Mesenchymal stem cell (in vitro differentiated cells and primary cell): ENCODE data around the gene SP2.
A peak's percentile ranks its signal among the peaks of the same experiment; 100 is the strongest.

Experiments
- DNase-seq: peaks from one replicate; pipeline ENCODE4 v3.0.0-alpha.2; 2013
- H2AFZ ChIP-seq: one replicate; pipeline ENCODE4 v1.6.1; 2013; ENCODE audit warnings: low read depth, mild to moderate bottlenecking, control low read depth, inconsistent platforms, low read length, moderate library complexity
- H2AK5ac ChIP-seq: 2 replicates; pipeline ENCODE4 v1.6.1; 2013; ENCODE audit warnings: low read length, moderate library complexity, mild to moderate bottlenecking, inconsistent platforms; ENCODE audit not compliant: severe bottlenecking
- H2BK120ac ChIP-seq: one replicate; pipeline ENCODE4 v1.6.1; 2013; ENCODE audit warnings: low read depth, mild to moderate bottlenecking, inconsistent platforms, low read length, moderate library complexity
- H2BK12ac ChIP-seq, 2 experiments: one replicate each; pipeline ENCODE4 v1.6.1; 2013; ENCODE audit warnings: inconsistent platforms in 2 of 2, low read length in 2 of 2, mild to moderate bottlenecking in 2 of 2, moderate library complexity in 2 of 2, control low read depth in 1 of 2
- H2BK15ac ChIP-seq: one replicate; pipeline ENCODE4 v1.6.1; 2013; ENCODE audit warnings: mild to moderate bottlenecking, low read depth, inconsistent platforms; ENCODE audit not compliant: poor library complexity, severe bottlenecking
- H2BK5ac ChIP-seq: 2 replicates; pipeline ENCODE4 v1.6.1; 2013; ENCODE audit warnings: low read depth, mild to moderate bottlenecking, low read length, control low read depth, inconsistent platforms; ENCODE audit not compliant: poor library complexity, severe bottlenecking
- H3K14ac ChIP-seq, 2 experiments: one replicate each; pipeline ENCODE4 v1.6.1; 2013; ENCODE audit warnings: inconsistent platforms in 2 of 2, low read length in 2 of 2, control low read depth in 1 of 2, mild to moderate bottlenecking in 1 of 2, moderate library complexity in 1 of 2
- H3K18ac ChIP-seq, 2 experiments: one replicate each; pipeline ENCODE4 v1.6.1; 2013; ENCODE audit warnings: inconsistent platforms in 2 of 2, low read length in 2 of 2, control low read depth in 1 of 2, low read depth in 1 of 2, mild to moderate bottlenecking in 1 of 2
- H3K23ac ChIP-seq, 2 experiments: one replicate each; pipeline ENCODE4 v1.6.1; 2013; ENCODE audit warnings: inconsistent platforms in 2 of 2, low read length in 2 of 2, mild to moderate bottlenecking in 2 of 2, moderate library complexity in 2 of 2, control low read depth in 1 of 2
- H3K27ac ChIP-seq: 2 replicates; pipeline ENCODE4 v1.5.1; 2013; ENCODE audit warnings: mild to moderate bottlenecking, moderate library complexity, low read length, control low read depth, inconsistent platforms; ENCODE audit not compliant: poor library complexity, severe bottlenecking
- H3K27me3 ChIP-seq, 2 experiments: 2 replicates each; pipeline versions ENCODE4 v1.6.1 to v1.7.0; 2013; ENCODE audit warnings: low read length in 2 of 2, mild to moderate bottlenecking in 2 of 2, moderate library complexity in 2 of 2, control low read depth in 1 of 2, inconsistent platforms in 1 of 2; ENCODE audit not compliant: control insufficient read depth in 1 of 2, insufficient read depth in 1 of 2
- H3K36me3 ChIP-seq, 2 experiments: 2 replicates each; pipeline versions ENCODE4 v1.6.1 to v1.7.0; 2013; ENCODE audit warnings: low read length in 2 of 2, control low read depth in 1 of 2, inconsistent platforms in 1 of 2, low read depth in 1 of 2, mild to moderate bottlenecking in 1 of 2; ENCODE audit not compliant: insufficient read depth in 2 of 2, control insufficient read depth in 1 of 2
- H3K4ac ChIP-seq, 2 experiments: one replicate each; pipeline ENCODE4 v1.6.1; 2013; ENCODE audit warnings: inconsistent platforms in 2 of 2, low read length in 2 of 2, mild to moderate bottlenecking in 2 of 2, moderate library complexity in 2 of 2, control low read depth in 1 of 2, low read depth in 1 of 2
- H3K4me1 ChIP-seq: 2 replicates; pipeline ENCODE4 v1.6.1; 2013; ENCODE audit warnings: low read depth, low read length, control low read depth; ENCODE audit not compliant: control insufficient read depth, insufficient read depth
- H3K4me2 ChIP-seq: 2 replicates; pipeline ENCODE4 v1.6.1; 2013; ENCODE audit warnings: low read length, mild to moderate bottlenecking, inconsistent platforms; ENCODE audit not compliant: poor library complexity, severe bottlenecking
- H3K4me3 ChIP-seq, 2 experiments: 2 replicates each; pipeline versions ENCODE4 v1.5.1 to v1.7.0; 2013; ENCODE audit warnings: low read length in 2 of 2, mild to moderate bottlenecking in 2 of 2, control low read depth in 1 of 2, low read depth in 1 of 2; ENCODE audit not compliant: insufficient read depth in 1 of 2
- H3K79me1 ChIP-seq: replicated peaks from 2 replicates; pipeline ENCODE4 v1.6.1; 2013; ENCODE audit warnings: mild to moderate bottlenecking, control low read depth, low read length, inconsistent platforms; ENCODE audit not compliant: poor library complexity, severe bottlenecking
- H3K9ac ChIP-seq: 2 replicates; pipeline ENCODE4 v1.7.0; 2013; ENCODE audit warnings: mild to moderate bottlenecking, low read length, moderate library complexity
- H3K9me3 ChIP-seq: 2 replicates; pipeline ENCODE4 v1.7.0; 2013; ENCODE audit warnings: mild to moderate bottlenecking, low read length; ENCODE audit not compliant: control insufficient read depth
- H4K8ac ChIP-seq: one replicate; pipeline ENCODE4 v1.6.1; 2013; ENCODE audit warnings: inconsistent platforms, mild to moderate bottlenecking, low read length, moderate library complexity
- H4K91ac ChIP-seq: one replicate; pipeline ENCODE4 v1.6.1; 2013; ENCODE audit warnings: mild to moderate bottlenecking, low read length, inconsistent platforms
- WGBS: methylation state at CpG from one replicate; pipeline ENCODE4 v1.1.7; 2013; ENCODE audit warnings: mixed read lengths; 5-methylcytosine and 5-hydroxymethylcytosine counted together

The SP2 gene

GRCh38 chr17:47964856-47965255, 68.8 kb downstream of the SP2 start:
- Histone ChIP-seq H3K4me2 (no peak overlapping the region), H2AK5ac (no peak overlapping the region), H2BK12ac (no peak overlapping the region), H3K36me3 (no peaks in the 10 kb centered on the region), H3K4me1 (peaks cover 7% of the 10 kb centered on the region), H3K27me3 (peaks cover 7 to 9% of the 10 kb centered on the region in 2 experiments), H4K8ac (no peak overlapping the region), H3K4ac (no peak overlapping the region), H3K14ac (no peak overlapping the region), H3K9me3 (no peaks in the 10 kb centered on the region), H2AFZ (no peak overlapping the region), H2BK120ac (no peak overlapping the region), H4K91ac (no peak overlapping the region), H3K27ac (no peak overlapping the region), H3K9ac (no peak overlapping the region), H3K18ac (no peak overlapping the region), H2BK5ac (no peak overlapping the region), H3K23ac (no peak overlapping the region), H3K4me3 (no peak overlapping the region), H2BK15ac (no peak overlapping the region), H3K79me1 (no peaks in the 10 kb centered on the region)
- DNase-seq: no peak
- WGBS: 96% methylated on average over 4 of the region's 5 CpGs

GRCh38 chr17:47966079-47966519, 70.1 kb downstream of the SP2 start:
- Histone ChIP-seq H3K36me3 (no peaks in the 10 kb centered on the region), H2AK5ac (no peak overlapping the region), H4K8ac (no peak overlapping the region), H3K27ac (no peak overlapping the region), H3K4me2 (no peak overlapping the region), H3K9ac (peak overlapping the region; percentile 32), H3K18ac (no peak overlapping the region), H3K23ac (no peak overlapping the region), H3K27me3 (peaks cover 3 to 5% of the 10 kb centered on the region in 2 experiments), H2BK15ac (no peak overlapping the region), H4K91ac (no peak overlapping the region), H3K9me3 (no peaks in the 10 kb centered on the region), H2AFZ (no peak overlapping the region), H3K79me1 (no peaks in the 10 kb centered on the region), H3K4me1 (peaks cover 7% of the 10 kb centered on the region), H3K4ac (no peak overlapping the region), H2BK120ac (no peak overlapping the region), H3K4me3 (no peak overlapping the region), H3K14ac (no peak overlapping the region), H2BK12ac (no peak overlapping the region), H2BK5ac (no peak overlapping the region)
- no CpG with 5 or more reads among the region's 1 CpG for WGBS
- DNase-seq: no peak

DNA sequence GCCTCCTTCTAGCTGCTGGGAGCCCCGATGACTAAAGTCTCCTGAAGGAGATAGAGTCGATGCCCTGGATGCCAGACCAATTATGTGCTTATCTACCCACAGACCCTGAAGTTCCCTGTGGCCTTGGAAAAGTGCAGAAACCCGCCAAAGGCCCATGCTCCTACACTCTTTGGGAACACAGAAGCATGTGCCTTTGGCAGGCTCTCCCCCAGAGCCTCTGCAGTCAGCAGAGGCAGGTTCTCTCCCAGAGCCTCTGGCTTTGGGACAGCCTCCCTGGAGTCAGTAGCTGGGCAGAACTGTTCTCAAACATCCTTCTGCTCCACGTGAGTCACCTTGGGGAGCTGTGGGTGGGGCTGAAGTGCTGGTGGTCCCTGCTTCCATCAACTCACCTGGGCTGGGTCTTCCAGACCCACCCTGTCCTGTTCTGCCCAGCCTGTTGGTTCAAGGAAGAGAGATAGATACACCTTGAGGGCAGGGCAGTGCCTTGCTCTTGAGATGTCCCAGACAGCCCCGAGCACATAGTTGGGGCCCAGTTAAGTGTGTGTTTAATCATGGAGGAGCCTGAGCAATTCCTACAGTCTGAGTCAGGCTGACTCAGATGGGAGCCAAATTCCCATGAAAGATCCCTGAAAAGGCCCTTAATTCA, 71.7 kb downstream of the SP2 start:
- no peaks in the 10 kb centered on the region for H3K27me3 ChIP-seq

GRCh38 chr17:47968836-47969235, 72.8 kb downstream of the SP2 start:
- Histone ChIP-seq H3K4me2 (no peak overlapping the region), H2AFZ (no peak overlapping the region), H4K91ac (no peak overlapping the region), H3K4me1 (peaks cover 12% of the 10 kb centered on the region), H2AK5ac (no peak overlapping the region), H3K14ac (no peak overlapping the region), H3K23ac (no peak overlapping the region), H3K18ac (no peak overlapping the region), H3K9ac (no peak overlapping the region), H3K27me3 (no peaks in the 10 kb centered on the region), H3K9me3 (no peaks in the 10 kb centered on the region), H2BK12ac (peak overlapping the region in 1 of 2 experiments; percentile 22), H3K4ac (no peak overlapping the region), H3K27ac (no peak overlapping the region), H3K79me1 (peaks cover 9% of the 10 kb centered on the region), H2BK120ac (no peak overlapping the region), H4K8ac (no peak overlapping the region), H3K36me3 (peaks cover 0 to 10% of the 10 kb centered on the region in 2 experiments), H3K4me3 (no peak overlapping the region), H2BK15ac (peak overlapping the region; percentile 30), H2BK5ac (no peak overlapping the region)
- peak; percentile 37 for DNase-seq
- 87% methylated on average over 5 of the region's 5 CpGs for WGBS

More for the DNA sequence above, 71.7 kb downstream of the SP2 start:
- Histone ChIP-seq H3K4me3 (peak overlapping the region in 1 of 2 experiments; percentile 49), H3K79me1 (peaks cover 7% of the 10 kb centered on the region), H3K14ac (no peak overlapping the region), H3K18ac (peak overlapping the region in 1 of 2 experiments; percentile 61), H4K8ac (peak overlapping the region; percentile 73), H3K9ac (peak overlapping the region; percentile 26), H4K91ac (peak overlapping the region; percentile 83), H2BK5ac (no peak overlapping the region), H3K23ac (no peak overlapping the region), H2BK15ac (no peak overlapping the region), H2BK12ac (peak overlapping the region in 1 of 2 experiments; percentile 61), H3K27ac (peak overlapping the region; percentile 17), H3K36me3 (no peaks in the 10 kb centered on the region), H3K9me3 (no peaks in the 10 kb centered on the region), H3K4me2 (no peak overlapping the region), H3K4ac (no peak overlapping the region), H2BK120ac (no peak overlapping the region), H2AFZ (no peak overlapping the region), H3K4me1 (peaks cover 12% of the 10 kb centered on the region), H2AK5ac (peak overlapping the region; percentile 61)
- peak; percentile 80 for DNase-seq
- 40% methylated on average over 5 of the region's 5 CpGs for WGBS
